Measurements from ENCODE around the gene IMMT. TPM values are rescaled to one million over a fixed set of nuclear protein-coding genes. Genes with fewer than 3 reads are reported as not detected.

Gene IMMT
- total and polyA plus RNA-seq, 2 of the 8 experiments (the other 6 are each of a cell fraction or from before 2014, with no cell fraction given), result 37.7 to 103 TPM

- Histone ChIP-seq H2BK12ac (ENCODE audit: low read depth, low read length) (no peak overlapping the region), H4K20me1 (replicated peaks in 1 of 2; ENCODE audit: control insufficient read depth in 1 of 2, insufficient read depth in 2 of 2, low read length in 2 of 2) (peaks cover 0 to 2% of the 10 kb centered on the region in 2 experiments), H3K23ac (ENCODE audit: insufficient read length) (no peak overlapping the region), H2AFZ (ENCODE audit: low read length) (no peak overlapping the region), H3K27me3 (replicated peaks in 1 of 4; ENCODE audit: control insufficient read depth in 3 of 4, extremely low read depth in 1 of 4, insufficient read depth in 3 of 4, low read length in 3 of 4) (no peaks in the 10 kb centered on the region), H2BK20ac (ENCODE audit: low read length) (no peak overlapping the region), H2BK15ac (ENCODE audit: low read length) (no peak overlapping the region), H3K18ac (ENCODE audit: extremely low read depth, low read length) (no peak overlapping the region), H3K4me2 (ENCODE audit: insufficient read depth in 1 of 2, low read depth in 2 of 2, low read length in 2 of 2) (no peak overlapping the region), H3K79me2 (ENCODE audit: control insufficient read depth in 1 of 2, insufficient read depth in 2 of 2, low read length in 2 of 2) (no peaks in the 10 kb centered on the region), H4K5ac (ENCODE audit: insufficient read length, low read depth, low read length) (no peak overlapping the region), H2BK120ac (replicated peaks; ENCODE audit: low read depth, low read length) (no peak overlapping the region), H3K9ac (replicated peaks in 1 of 4; ENCODE audit: extremely low read depth in 1 of 4, low read depth in 3 of 4, low read length in 3 of 4) (no peak overlapping the region), H4K8ac (ENCODE audit: extremely low read depth, insufficient read depth, low read length) (no peak overlapping the region), H3K14ac (ENCODE audit: insufficient read length) (no peak overlapping the region), H3K27ac (ENCODE audit: low read depth, low read length) (no peak overlapping the region), H4K91ac (replicated peaks; ENCODE audit: insufficient read length, low read length) (no peak overlapping the region), H3K56ac (replicated peaks; ENCODE audit: insufficient read length, low read depth, low read length) (no peak overlapping the region), H3K9me3 (ENCODE audit: insufficient read depth in 2 of 2, low read depth in 1 of 2, low read length in 1 of 2) (no peaks in the 10 kb centered on the region), H3K23me2 (ENCODE audit: low read depth, low read length) (no peaks in the 10 kb centered on the region), H3K36me3 (ENCODE audit: control insufficient read depth in 2 of 4, insufficient read depth in 4 of 4, low read length in 3 of 4) (peaks cover 18 to 77% (median 48%) of the 10 kb centered on the region in 4 experiments), H2BK5ac (ENCODE audit: low read depth, low read length) (no peak overlapping the region), H3K4ac (replicated peaks; ENCODE audit: insufficient read length, low read depth, low read length) (no peak overlapping the region), H2AK5ac (ENCODE audit: low read depth, low read length) (no peak overlapping the region), H3K79me1 (ENCODE audit: low read depth, low read length) (no peaks in the 10 kb centered on the region), H3K4me1 (replicated peaks in 1 of 4; ENCODE audit: control insufficient read depth in 3 of 4, insufficient read depth in 4 of 4, low read length in 3 of 4) (no peaks in the 10 kb centered on the region), H3K4me3 (ENCODE audit: extremely low read depth in 1 of 4, insufficient read depth in 2 of 4, low read depth in 3 of 4, low read length in 4 of 4) (no peak overlapping the region)
- POLR2A ChIA-PET (ENCODE audit: partially characterized antibody), result interaction anchor here (1.5 kb wide), 1 partner anchor 63 kb away, joined by 4 read pairs; no protein-coding TSS in a partner anchor
- WGBS, 2 experiments (ENCODE audit: extremely low coverage in 1 of 2, insufficient coverage in 1 of 2, insufficient read length in 1 of 2, insufficient replicate concordance in 2 of 2, low coverage in 1 of 2, low lambda C conversion rate in 2 of 2, missing lambda C conversion rate in 1 of 2), result 92% methylated on average over 2 of the region's 2 CpGs; no CpG with 5 or more reads in 1 of the 2 experiments
- CTCF ChIA-PET (ENCODE audit: partially characterized antibody), result interaction anchor here (1.0 to 1.6 kb wide), 3 partner anchors 60 to 226 kb away, joined by 3 to 4 read pairs (median 3); no protein-coding TSS in a partner anchor
- no peak for DNase-seq (ENCODE audit: low read depth in 1 of 2, low spot score in 2 of 2)
- TF ChIP-seq RAD21 (IDR thresholded peaks at IDR 0.05 in 1 of 2, conservative IDR thresholded peaks at IDR 0.05 in 1 of 2; ENCODE audit: low read depth in 2 of 2, low read length in 2 of 2) (no peak), BRCA1 (IDR thresholded peaks at IDR 0.05; ENCODE audit: low read depth, low read length) (no peak), NANOG (IDR thresholded peaks at IDR 0.05; ENCODE audit: insufficient read depth, low read depth, low read length, poor library complexity, severe bottlenecking) (no peak), CTBP2 (IDR thresholded peaks at IDR 0.05; ENCODE audit: borderline replicate concordance, insufficient read depth, insufficient read length, low read length) (no peak), KDM1A (IDR thresholded peaks at IDR 0.05; ENCODE audit: borderline replicate concordance, low read length) (no peak), RXRA (IDR thresholded peaks at IDR 0.05; ENCODE audit: insufficient read depth, low read depth, low read length) (no peak), BCL11A (IDR thresholded peaks at IDR 0.05; ENCODE audit: low read depth in 2 of 2, low read length in 2 of 2) (no peak), CHD1 (IDR thresholded peaks at IDR 0.05; ENCODE audit: low read depth, low read length) (no peak), EZH2 (IDR thresholded peaks at IDR 0.05; ENCODE audit: low read depth, low read length, severe bottlenecking) (no peak), TAF7 (optimal IDR thresholded peaks at IDR 0.05; ENCODE audit: borderline replicate concordance, low read depth, low read length) (no peak), SIX5 (IDR thresholded peaks at IDR 0.05; ENCODE audit: low read depth, low read length) (no peak)
- TF ChIP-seq, protein P1, sequence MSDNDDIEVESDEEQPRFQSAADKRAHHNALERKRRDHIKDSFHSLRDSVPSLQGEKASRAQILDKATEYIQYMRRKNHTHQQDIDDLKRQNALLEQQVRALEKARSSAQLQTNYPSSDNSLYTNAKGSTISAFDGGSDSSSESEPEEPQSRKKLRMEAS (IDR thresholded peaks at IDR 0.05), result no peak
- FAIRE-seq, result no peak
Observed at GRCh38 chr2:86147793-86148192, 47.5 kb downstream of the IMMT start.

Data from H1 (cell line).